Measurements from ENCODE around the gene FOXO1.

Gene FOXO1

DNA sequence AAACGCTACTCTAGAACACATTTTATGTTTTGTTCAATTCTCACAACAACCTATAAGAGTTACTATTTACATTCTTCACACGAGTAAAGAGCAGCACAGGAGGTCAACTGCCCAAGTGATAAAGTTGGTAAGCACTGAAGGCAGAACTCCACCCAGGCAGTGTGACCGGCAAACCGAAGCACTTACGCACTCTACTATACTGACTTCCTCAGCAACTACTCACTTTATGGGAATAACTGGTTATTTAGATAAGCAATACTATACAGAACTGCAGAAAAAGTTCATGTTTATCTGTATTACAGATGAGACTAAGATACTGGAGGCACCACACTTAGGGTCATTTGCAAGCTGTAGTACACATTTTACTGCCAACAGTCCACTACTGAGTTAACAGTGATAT lies 28.8 kb downstream of the FOXO1 start:
- DNase-seq (ENCODE audit: low read depth in 3 of 3), result no peak

DNA sequence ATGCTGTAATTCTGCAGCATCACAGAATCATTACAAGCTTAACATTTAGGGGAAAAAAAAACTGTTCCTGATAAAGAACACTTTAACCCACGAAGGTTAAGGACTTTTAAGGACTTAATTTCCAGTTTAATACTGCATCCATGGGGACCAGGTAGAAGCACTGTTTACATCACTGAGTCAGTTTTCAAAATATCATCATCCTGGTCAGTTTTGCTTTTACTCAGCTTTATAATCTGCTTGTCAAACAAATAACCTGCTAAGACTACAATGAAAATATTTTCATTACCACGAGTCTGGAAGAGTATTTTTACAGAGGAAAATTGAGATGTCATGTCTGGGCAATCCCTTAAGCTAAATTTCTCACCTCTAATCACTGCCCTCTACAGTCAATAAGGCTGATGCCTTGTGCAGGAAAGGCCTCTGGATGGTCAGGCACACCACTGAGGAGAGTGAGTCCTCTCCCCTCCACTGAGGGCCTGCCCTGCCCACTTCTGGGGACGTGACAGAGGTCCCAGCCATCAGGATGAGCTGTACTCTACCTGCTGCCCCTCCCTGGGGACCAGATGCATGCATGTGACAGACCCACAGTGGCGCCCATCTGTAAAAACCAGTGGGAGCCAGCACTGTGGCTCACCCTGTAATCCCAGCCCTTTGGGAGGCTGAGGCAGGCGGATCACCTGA lies 31.0 kb downstream of the FOXO1 start:
- no peak for DNase-seq (ENCODE audit: low read depth in 3 of 3)

DNA sequence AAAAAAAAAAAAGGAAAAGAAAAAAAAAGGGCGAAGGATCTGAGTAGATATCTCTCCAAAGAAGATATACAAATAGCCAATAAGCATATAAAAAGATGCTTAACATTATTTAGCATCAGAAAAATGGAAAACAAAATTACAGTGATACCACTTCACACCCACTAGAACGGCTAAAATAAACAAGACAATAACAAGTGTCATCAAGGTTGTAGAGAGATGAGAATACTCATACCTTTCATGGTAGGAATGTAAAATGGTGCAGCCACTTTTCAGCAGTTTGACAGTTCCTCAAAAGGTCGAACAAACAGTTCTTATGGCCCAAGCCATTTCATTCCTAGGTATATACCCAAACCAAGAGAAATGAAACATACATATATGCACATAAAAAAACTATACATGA lies 33.5 kb downstream of the FOXO1 start:
- DNase-seq (ENCODE audit: low read depth in 3 of 3), result no peak

DNA sequence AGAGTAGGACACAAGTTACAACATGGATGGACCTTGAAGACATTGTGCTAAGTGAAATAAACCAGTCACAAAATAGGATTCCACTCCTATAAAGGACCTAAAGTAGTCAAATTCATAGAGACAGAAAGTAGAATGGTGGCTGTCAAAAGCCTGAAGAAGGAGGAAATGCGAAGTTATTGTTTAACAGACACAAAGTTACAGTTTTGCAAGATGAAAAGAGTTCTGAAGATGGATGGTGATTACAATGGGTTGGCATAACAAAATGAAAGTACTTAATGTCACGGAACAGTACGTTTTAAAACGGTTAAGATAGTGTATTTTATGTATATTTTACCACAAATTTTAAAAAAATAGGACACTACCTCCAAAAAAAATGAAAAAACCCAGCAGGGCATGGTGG lies 34.8 kb downstream of the FOXO1 start:
- no peak for DNase-seq (ENCODE audit: low read depth in 3 of 3)

DNA sequence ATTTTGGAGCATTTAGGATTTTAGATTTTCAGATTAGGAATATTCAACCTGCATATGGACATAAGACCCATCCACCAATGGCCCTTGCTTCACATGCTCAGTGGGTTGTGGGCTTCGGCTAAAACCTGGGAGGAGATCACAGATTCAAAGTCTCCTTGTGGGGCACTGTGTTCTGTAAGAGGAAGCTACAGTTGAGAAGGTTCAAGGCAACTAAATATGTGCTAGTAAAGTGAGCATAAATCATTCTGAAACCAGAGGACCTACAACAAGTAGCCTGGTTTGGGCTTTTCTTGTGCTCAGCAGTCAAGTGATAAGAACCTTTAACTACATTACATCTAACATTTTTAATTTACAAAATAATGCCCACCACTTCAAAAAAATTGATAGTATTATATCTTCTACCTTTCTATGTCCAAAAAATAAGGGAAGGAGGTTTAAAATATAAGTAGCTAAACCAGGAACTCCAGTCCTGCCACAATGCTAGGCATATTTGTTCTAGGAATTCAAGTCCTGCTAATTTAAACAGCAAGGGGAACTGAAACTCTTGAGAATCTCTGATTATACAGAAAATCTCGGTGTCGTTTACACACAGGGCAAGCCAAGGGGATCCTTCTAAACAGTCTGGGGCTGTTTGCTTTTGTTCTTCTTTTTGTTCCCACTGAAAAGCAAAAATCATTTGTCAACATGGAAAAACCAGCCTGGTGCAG lies 36.6 kb downstream of the FOXO1 start:
- no peak for DNase-seq (ENCODE audit: low read depth in 3 of 3)

DNA sequence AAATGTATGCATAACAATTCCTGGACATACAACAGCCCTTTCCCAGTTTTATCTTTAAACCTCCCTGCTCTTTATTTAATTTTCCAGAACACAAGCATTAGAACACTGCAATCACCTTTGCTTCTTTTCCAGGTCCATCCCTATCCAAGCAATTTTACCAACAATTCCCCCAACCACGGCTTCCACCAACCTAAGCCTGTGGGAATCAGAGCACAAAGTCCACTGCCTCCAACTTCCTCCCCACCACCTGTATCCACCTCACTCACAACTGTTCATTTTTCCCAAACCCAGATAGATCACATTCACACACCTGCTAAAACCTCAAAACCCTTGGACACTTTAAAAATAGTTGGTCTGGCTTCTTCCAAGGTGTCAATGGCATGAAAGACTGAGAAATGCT lies 39.5 kb downstream of the FOXO1 start:
- no peak for DNase-seq (ENCODE audit: low read depth in 3 of 3)

DNA sequence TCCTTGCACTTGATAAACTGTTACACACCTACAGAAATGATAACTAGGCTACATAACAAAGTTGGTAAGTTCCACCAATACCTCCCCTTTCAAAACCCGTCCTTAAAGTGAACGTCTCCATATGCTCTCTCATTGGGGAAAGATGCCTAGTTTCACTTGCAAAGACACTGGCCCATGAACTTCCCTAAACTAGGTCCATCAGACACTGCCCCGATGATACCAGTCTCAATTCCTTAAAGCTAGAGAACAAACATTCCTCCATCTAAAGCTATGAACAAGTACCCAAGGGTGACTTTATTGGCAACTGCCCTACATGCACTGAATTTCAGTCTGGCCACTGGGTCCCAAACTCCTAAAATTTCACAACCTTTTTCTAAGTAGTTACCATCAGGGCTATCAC lies 39.9 kb downstream of the FOXO1 start:
- DNase-seq (ENCODE audit: low read depth in 3 of 3), result no peak

DNA sequence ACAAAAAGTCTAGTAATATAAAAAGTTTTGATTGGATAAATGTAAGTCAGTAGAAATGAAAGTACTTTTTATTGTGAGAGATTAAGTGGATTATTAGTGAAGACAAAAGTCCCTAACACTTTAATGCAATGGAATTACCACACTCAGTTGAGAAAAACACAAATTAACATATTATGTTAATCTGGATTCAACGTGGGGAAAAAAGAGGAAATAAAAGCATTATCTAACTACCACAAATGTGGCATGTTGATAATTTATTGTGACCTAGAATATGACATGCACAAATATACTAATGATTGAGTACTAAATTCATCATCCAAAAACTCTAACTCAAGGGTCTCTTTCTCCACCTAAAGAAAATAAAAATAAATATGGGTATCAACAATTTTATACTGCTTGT lies 41.5 kb downstream of the FOXO1 start:
- no peak for DNase-seq (ENCODE audit: low read depth in 3 of 3)

DNA sequence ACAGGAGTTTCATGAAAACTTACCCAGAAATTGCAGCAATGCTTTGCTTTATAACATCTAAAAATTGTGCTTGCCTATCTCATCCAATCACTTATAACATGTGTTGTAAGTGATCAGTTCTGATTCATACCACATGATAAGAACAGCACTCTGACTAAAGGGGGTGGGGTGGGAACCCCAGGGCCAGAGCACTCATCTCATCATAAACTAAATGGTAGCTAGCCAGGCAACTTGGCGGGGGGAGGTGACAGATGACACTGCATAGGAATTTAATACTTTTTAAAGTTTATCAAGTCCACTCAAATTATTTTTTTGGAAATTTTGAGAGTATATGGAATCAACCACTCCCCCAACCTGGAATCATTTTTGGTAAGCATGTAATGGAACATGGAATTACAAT lies 42.1 kb downstream of the FOXO1 start:
- DNase-seq (ENCODE audit: low read depth in 3 of 3), result peak in 2 of 3 experiments; percentile 18 to 28

DNA sequence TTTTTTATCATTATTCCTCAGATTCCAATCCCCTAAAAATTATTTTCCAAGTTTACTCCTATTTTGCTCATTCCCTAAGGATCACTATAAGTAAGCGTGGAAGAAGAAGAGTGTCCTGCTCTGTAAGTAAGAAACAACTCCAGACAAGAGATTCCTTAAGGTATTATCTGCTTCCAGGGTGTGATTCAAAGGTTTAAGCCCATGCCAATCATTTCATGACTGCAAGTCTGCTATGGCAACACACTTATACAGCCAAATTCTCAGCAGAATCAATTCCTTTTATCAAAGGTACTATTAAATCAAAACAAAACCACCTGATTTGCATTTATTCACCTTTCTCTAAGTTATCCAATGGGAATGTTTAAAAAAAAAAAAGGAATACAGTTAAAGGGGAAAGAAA lies 43.7 kb downstream of the FOXO1 start:
- DNase-seq (ENCODE audit: low read depth in 3 of 3), result no peak

DNA sequence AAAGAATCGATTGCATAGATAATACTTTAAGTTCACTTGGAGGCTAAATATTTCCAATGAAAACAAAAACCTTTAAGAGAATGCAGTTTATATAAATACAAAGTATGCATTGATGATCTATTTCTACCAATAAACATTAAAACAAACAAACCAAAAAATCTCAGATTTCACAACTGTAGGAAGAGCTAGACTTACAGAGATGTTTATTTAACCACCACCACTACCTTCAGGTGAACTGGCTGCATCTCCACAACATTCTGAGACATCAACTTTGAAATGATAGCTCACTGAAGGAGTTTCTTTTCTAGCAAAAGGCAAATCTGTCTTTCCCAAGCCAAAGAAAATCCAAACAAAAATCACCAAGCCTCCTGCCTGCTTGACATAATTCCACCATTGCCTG lies 44.2 kb downstream of the FOXO1 start:
- no peak for DNase-seq (ENCODE audit: low read depth in 3 of 3)

DNA sequence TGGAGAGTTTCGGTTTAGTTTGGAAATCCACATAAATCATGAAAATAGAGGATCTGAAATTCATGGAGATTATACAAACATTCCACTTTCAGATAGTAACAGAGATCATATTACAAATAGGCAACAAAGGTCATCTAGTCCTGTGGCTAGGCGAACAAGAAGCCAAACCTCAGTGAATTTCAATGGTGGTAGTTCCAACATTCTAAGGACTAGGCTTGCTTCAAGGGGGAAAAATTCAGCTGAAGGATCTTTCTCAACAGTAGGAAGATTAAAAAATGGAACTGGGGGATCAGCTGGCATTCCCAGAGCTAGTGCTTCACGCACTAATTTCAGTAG lies 47.0 kb downstream of the FOXO1 start:
- DNase-seq (ENCODE audit: low read depth in 3 of 3), result no peak

DNA sequence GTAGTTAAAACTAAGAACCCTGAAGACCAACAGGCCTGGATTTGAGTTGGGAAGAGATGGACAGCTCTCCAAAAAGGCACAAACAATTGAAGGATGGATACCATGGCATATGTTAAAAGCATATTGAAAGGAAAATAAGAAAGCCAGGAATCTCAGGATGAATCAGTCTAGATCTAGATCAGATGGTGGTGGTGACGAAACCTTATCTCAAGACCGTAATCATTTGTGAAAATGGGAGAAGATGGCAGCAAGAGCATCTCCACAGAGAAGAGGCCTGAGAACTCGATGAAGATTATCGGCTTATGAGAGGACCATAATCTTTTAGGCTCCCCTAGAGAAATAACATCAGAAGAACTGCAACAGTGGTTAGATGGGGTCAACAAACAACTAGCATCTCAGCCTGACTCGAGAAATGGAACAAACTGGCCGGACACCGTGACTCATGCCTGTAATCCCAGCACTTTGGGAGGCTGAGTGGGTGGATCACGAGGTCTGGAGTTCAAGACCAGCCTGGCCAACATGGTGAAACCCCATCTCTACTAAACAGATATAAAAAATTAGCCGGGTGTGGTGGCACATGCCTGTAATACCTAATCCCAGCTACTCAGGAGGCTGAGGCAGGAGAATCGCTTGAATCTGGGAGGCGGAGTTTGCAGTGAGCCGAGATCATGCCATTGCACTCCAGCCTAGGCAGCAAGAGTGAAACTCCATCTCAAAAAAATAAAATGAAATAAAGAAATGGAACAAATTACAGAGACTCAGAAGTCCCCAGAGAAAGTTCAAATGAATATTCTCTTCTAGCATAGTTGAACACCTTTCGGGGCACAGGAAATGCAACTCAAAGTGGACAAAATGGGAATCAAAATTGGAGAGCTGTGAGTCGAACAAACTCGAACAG lies 47.6 kb downstream of the FOXO1 start:
- no peak for DNase-seq (ENCODE audit: low read depth in 3 of 3)

DNA sequence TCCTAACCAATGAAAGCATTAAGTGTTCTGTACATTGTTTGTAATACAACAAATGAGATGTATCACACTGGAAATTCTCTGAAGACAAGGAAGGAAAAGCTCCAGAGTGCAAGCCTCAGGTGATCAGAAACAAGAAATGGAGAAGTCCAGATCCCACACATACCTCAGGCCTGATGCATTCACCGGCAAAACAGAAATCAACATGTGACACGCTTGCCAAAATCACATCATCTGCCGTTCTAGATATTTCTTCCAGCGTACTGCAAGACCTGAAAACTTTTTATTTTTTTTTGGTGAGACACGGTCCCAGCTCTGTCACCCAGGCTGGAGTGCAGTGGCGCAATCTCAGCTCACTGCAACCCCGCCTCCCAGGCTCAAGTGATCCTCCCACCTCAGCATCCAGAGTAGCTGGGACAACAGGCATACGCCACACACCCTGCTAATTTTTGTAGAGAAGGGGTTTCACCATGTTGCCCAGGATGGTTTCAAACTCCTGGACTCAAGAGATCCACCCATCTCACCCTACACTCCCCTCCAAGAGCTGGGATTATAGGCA lies 48.6 kb downstream of the FOXO1 start:
- no peak for DNase-seq (ENCODE audit: low read depth in 3 of 3)

DNA sequence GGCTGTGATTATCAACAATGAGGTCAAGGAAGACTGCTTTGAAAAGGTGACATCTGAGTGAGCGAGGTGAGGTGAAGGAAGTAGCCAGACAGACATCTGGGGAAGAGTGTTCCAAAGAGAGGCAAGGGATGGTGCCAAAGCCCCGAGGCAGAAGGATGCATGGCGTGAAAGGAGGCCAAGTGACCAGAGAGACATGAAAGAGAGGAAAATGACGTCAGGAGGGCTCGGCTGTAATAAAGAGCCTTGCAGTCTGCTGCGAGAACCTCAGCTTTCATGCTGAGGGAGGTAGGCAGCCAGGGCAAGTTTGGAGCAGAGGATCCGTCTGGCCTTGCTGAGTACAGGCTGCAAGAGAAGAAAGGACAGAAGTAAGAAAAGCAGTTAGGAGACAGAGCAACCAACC lies 50.8 kb downstream of the FOXO1 start:
- no peak for DNase-seq (ENCODE audit: low read depth in 3 of 3)

DNA sequence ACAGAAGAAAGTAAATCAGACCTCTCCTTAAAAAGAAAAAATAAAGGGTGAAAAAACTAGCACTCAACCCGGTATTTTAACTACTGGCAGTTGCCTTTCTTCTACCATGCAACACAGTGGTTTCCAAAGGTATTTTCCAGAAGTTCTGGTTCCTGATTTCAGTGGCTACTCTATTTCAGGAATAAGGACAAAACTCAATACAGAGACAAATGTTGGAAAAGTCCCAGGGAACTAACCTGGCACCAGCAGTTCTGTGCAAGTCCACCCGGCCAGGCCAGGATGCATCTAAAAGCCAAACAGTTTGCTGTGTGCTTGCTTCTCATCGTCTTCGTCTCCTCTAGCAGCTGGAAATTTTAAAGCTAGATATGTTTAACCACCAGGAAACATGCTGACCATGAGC lies 52.5 kb downstream of the FOXO1 start:
- no peak for DNase-seq (ENCODE audit: low read depth in 3 of 3)

DNA sequence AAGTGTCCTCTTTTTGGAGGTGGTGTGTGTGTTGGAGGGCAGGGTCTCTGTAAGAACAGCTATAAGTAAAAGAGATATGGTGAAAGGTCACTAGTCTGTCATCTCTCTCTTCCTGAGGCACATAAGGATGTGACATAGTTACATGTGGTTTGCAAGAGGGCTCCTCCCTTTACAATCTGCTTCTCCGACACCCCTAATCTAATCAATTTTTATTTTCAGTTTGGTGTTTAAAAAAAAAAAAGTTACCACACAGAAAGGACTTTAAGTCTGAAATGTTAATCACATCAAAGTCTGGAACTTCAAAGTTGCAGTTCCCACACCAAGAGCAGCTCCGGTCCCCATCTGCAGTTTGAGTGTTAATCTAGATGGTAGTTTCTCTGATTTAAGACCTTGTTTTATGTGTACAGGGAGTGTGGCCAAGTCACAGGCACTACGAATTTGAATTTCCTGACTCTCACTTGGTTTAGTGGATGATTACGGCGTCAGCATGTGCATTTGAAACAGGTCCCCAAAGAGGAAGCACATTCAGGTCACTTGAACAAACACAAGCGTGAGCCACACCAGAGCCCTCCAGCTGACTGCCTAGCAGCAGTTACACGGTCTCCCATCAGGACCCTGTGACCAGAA lies 53.1 kb downstream of the FOXO1 start:
- DNase-seq (ENCODE audit: low read depth in 3 of 3), result peak in 1 of 3 experiments; percentile 20

DNA sequence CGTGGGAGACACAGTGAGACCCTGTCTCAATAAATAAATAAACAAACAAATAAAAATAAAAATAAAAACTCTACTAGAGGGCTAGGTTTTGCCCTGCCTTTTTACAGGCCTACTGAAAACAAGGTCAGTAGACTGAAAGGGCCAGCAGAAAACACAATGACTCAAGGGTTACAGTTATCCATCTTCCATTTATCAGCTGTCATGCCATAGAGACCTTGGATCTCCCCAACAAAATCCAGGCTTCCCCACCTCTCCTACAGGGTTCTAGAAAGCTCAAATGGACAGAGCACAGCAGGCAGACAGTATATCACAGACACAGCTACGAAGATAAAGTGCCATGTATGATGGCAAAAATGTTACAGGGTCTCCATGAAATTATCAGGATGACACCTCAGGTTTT lies 54.4 kb downstream of the FOXO1 start:
- no peak for DNase-seq (ENCODE audit: low read depth in 3 of 3)

DNA sequence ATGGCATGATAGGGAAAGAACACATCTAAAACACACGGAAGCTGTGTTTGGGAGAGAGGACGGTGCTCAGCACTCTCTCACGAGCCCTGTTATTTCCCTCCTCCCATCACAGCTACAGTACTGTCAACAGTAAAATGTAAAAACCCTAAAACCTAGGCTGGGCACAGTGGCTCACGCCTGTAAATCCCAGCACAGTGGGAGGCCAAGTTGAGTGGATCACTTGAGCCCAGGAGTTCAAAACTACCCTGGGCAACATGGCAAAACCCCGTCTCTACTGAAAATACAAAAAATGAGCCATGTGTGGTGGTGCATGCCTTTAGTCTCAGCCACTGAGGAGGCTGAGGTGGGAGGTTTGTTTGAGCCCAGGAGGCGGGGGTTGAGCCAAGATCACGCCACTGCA lies 54.8 kb downstream of the FOXO1 start:
- no peak for DNase-seq (ENCODE audit: low read depth in 3 of 3)

DNA sequence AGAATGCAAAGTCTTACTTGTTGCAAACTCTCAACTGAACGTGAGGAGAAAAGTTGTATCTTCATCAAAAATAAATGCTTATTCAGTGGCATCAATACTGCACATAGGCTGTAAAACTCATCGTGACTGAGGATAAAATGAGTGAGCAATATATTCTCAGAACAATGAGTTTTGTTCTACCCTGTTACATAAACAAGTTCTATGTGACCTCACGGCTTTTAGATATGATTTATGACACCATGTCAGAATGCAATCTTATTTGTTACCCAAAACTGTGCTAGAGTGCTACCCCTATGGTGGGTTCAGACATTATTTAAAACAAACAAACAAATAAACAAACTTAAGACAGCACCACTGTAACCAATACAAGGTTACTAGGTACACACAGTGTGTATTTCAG lies 55.4 kb downstream of the FOXO1 start:
- DNase-seq (ENCODE audit: low read depth in 3 of 3), result no peak

DNA sequence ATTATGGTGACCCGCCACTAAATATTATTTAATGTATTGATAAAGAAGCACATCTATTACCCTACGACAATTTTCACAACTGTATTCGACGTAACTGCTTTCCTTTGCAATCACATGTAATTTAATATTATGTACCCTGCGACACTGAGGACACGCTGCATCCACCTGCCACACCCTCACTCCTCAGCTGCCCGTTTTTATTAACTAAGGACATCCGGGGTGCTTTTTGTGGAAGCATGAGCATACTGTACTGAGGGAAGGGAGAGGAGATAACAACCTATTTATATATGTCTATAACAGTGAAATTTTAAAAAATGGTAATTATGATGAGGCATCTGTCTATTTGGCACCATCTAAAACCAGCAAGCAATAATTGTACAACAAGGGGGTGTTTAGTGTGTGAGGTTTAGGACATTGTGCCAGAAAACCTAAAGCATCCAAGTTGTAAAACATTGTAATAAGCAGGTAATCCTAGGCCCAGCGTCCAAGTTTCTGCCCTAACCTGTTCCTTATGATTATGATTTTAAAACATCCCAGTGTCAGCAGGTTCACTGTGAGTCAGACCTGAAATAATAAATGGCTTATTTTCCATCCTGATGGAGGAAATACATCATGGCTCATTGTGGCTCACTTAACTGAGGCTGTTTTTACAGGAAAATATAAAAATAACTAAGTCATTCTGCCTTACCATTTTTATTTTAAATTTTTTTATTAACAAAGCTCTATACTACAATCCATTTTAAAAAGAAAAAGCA lies 56.3 kb downstream of the FOXO1 start:
- DNase-seq (ENCODE audit: low read depth in 3 of 3), result no peak

Data from stimulated activated CD4-positive, alpha-beta T cell treated with anti-CD3 and anti-CD28 coated beads, TNF-alpha, amount 100 ng/mL, for 4 hours (primary cell).